GM12891 (cell line): ENCODE results near the gene FAM135A.

Experiments used
- POLR2A ChIP-seq: IDR thresholded peaks from 2 replicates; pipeline ENCODE4 v1.6.1; 2011; ENCODE audit warnings: low read depth, low read length, control low read depth
- POLR2AphosphoS5 ChIP-seq: IDR thresholded peaks from 2 replicates; pipeline ENCODE4 v1.6.1; 2011; ENCODE audit warnings: low read depth, low read length, control low read depth
- TAF1 ChIP-seq: IDR thresholded peaks from 2 replicates; pipeline ENCODE4 v1.6.1; 2011; ENCODE audit warnings: low read depth, low read length, control low read depth

DNA sequence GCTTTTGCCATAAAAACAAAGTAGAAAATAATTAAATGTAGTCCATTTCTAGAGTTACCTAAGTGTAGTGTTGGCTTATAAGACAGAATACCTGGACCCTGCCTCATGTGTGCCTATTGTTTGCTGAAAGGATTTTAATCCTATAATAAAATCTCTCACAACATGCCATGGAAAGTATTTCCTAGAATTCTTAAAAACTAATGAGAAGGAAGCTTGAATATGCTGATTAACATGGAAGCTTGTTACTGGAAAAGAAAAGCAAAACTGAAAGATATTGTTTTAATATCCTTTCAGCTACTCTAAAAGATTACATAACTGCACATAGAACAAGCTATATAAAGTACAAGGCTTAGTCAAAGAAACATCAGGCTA lies 18.0 kb upstream of the FAM135A start:
- TF ChIP-seq POLR2A (no peak), POLR2AphosphoS5 (no peak), TAF1 (no peak)
